Activated CD4-positive, alpha-beta T cell treated with anti-CD3 and anti-CD28 coated beads, Interleukin-2, amount 10 ng/mL, durations not matched to agents 24 days and 14 days (primary cell): Measurements from ENCODE around the gene SEPTIN14. TPM values are rescaled to one million over a fixed set of nuclear protein-coding genes. Genes with fewer than 3 reads are reported as not detected.
"Not testable (repeated sequence)": the region's sequence is repeated elsewhere in the genome, so short reads cannot be mapped to it uniquely, and the experiment has no call there.

ENCODE experiments used
- DNase-seq: peaks from one replicate; pipeline ENCODE4 v3.0.0; 2022
- H3K27ac Mint-ChIP-seq: one replicate; pipeline ENCODE4 v1.8.0; 2022; ENCODE audit warnings: mild to moderate bottlenecking, mixed read lengths
- H3K27me3 Mint-ChIP-seq: one replicate; pipeline ENCODE4 v1.8.0; 2022; ENCODE audit warnings: mixed read lengths
- H3K36me3 Mint-ChIP-seq: one replicate; pipeline ENCODE4 v1.8.0; 2022; ENCODE audit warnings: low read depth, mild to moderate bottlenecking, mixed read lengths
- H3K4me1 Mint-ChIP-seq: one replicate; pipeline ENCODE4 v1.8.0; 2021; ENCODE audit warnings: mixed read lengths
- H3K4me3 Mint-ChIP-seq: one replicate; pipeline ENCODE4 v1.8.0; 2022; ENCODE audit warnings: mild to moderate bottlenecking, moderate library complexity, mixed read lengths
- H3K9me3 Mint-ChIP-seq: one replicate; pipeline ENCODE4 v1.8.0; 2021; ENCODE audit warnings: mixed read lengths
- intact Hi-C: fragments of 100-400 bp; cut with micrococcal nuclease; formaldehyde crosslinking; loops from one replicate; pipeline ENCODE4 v1.15.1; 2023
- total RNA-seq: library from RNA; stranded (reverse); gene quantifications from 2 replicates; pipeline ENCODE4 v1.2.3, GENCODE V29; 2022

Gene SEPTIN14
- total RNA-seq, result not detected in 2 replicates

DNA sequence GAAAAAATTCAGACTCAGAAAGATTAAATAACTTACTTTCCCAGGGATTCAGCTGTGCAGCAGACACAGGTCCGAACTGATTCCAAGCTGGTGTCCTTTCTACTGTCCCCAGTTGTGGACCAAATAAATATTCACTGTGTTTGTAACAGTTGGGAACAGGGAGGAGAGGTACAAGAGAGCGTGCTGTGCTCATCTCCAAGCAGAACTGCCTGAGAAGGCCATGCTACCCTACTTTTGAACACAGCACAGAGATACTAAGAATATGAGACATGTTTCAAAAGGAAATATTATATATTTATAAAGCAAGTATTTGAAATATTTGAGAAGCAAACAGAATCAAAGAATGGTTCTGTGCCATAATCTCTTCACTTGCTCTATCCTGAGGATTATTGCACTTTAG is at the start of gene SEPTIN14:
TSS of gene SEPTIN14 (minus strand) at position 101 of the 400 bp plus-strand sequence. CDS start 756 bp downstream, outside the sequence.
- H3K4me3 Mint-ChIP-seq, H3K27ac Mint-ChIP-seq, H3K27me3 Mint-ChIP-seq, H3K9me3 Mint-ChIP-seq, H3K4me1 Mint-ChIP-seq, H3K36me3 Mint-ChIP-seq, DNase-seq, intact Hi-C loops: not testable (repeated sequence)

DNA sequence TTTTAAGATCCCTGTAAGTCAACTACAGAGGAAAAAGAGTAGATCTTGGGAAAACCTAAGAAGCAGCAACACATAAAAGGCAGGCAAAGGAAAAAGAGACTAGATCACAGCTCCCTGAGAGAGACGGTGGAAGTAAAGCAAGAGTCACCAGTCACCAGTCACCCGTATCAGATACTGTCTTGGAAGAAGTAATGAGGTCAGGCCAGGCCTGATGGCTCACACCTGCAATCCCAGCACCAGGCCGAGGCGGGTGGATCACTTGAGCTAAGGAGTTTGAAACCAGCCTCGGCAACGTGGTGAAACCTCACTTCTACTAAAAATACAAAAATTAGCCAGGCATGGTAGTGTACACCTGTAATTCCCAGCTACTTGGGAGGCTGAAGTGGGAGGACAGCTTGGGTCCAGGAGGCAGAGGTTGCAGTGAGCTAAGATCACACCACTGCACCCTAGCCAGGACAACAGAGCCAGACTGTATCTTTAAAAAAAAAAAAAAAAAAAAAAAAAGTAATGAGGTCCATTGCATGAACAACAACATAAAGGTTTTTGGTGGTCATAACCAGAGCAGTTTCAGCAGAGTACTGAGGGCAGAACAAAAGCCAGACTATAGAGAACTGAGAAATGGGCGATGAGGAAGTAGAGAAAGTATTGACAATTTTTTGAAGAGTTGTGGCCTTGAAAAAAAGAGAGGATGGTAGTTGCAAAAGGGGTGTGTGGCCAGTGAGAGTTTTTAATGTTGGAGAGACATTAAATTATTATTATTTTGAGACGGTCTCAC is 41.6 kb upstream of the SEPTIN14 start:
- no peaks in the 10 kb centered on the region for H3K36me3 Mint-ChIP-seq
- H3K27ac Mint-ChIP-seq, result no peak overlapping the region
- no peaks in the 10 kb centered on the region for H3K27me3 Mint-ChIP-seq
- no peak for DNase-seq
- no peaks in the 10 kb centered on the region for H3K4me1 Mint-ChIP-seq
- intact Hi-C loops, result no loop called here
- no peaks in the 10 kb centered on the region for H3K9me3 Mint-ChIP-seq
- H3K4me3 Mint-ChIP-seq, result no peak overlapping the region

DNA sequence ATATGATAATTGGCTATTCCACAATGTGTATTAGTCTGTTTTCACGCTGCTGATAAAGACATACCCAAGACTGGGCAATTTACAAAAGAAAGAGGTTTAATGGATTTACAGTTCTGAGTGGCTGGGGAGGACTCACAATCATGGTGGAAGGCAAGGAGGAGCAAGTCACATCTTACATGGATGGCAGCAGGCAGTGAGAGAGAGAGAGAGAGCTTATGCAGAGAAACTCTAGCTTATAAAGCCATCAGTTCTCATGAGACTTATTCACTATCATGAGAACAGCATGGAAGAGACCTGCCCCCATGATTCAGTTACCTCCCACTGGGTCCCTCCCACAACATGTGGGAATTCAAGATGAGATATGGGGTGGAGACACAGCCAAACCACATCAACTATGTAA is 38.5 kb upstream of the SEPTIN14 start:
- H3K9me3 Mint-ChIP-seq, H3K36me3 Mint-ChIP-seq, H3K4me3 Mint-ChIP-seq, H3K27ac Mint-ChIP-seq, intact Hi-C loops, DNase-seq, H3K27me3 Mint-ChIP-seq, H3K4me1 Mint-ChIP-seq: not testable (repeated sequence)

DNA sequence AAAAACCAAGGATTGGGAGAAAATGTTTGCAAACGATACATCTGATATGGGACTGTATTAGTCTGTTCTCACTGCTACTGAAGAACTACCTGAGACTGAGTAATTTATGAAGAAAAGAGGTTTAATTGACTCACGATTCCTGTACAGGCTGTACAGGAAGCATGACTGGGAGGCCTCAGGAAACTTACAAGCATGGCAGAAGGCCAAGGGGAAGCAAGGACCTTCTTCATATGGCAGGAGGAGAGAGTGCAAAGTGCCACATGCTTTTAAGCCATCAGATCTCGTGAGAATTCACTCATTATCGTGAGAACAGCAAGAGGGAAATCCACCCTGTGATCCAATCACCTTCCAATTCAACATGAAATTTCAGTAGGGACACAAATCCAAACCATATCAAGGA is 35.7 kb upstream of the SEPTIN14 start:
- Mint-ChIP-seq H3K4me1 (no peaks in the 10 kb centered on the region), H3K4me3 (no peak overlapping the region), H3K9me3 (peaks cover 8% of the 10 kb centered on the region), H3K27me3 (no peaks in the 10 kb centered on the region), H3K36me3 (peaks cover 2% of the 10 kb centered on the region), H3K27ac (no peak overlapping the region)
- DNase-seq, result no peak
- intact Hi-C loops, result no loop called here

DNA sequence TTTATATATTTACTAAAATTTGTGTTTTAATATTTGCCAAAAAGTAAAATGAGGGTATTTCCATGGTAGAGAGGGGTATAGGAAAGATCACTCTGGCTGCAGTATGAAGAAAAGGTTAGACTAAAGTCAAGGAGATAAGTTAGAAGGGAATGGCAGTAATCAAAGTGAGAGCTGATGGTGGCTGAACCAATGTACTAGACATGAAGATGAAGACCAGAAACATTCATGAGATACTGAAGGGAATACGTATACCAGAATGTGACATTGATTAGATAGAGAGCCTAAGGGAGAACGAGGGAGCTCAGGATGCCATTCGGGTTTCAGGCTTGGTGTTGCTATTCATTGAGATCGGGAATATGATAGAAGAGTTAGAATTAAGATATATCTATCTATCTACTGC is 32.5 kb upstream of the SEPTIN14 start:
- peaks cover 8% of the 10 kb centered on the region for H3K9me3 Mint-ChIP-seq
- H3K4me3 Mint-ChIP-seq, result no peak overlapping the region
- no peaks in the 10 kb centered on the region for H3K4me1 Mint-ChIP-seq
- H3K27ac Mint-ChIP-seq, result no peak overlapping the region
- no peak for DNase-seq
- peaks cover 2% of the 10 kb centered on the region for H3K36me3 Mint-ChIP-seq
- H3K27me3 Mint-ChIP-seq, result no peaks in the 10 kb centered on the region
- intact Hi-C loops, result no loop called here

DNA sequence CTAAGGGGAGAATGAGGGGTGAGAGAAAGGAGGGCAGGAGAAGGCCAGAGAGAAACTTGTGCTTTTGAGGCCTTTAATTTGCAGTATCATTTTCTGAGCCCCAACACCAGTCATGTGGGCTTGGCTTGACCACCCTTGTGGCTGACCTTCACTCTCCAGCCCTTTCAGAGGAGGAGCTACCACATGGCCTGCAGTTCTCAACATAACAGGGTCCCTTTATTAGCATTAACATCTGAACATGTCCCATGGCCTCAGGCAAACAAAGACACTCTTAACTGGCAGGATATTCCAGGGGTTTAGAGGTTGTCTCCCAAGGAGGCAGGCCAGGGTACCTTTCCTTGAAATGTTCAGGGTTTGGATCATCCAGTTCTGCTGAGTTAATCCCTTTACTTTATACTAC is 31.4 kb upstream of the SEPTIN14 start:
- Mint-ChIP-seq H3K27ac (no peak overlapping the region), H3K4me1 (no peaks in the 10 kb centered on the region), H3K27me3 (no peaks in the 10 kb centered on the region), H3K9me3 (peaks cover 8% of the 10 kb centered on the region), H3K36me3 (peaks cover 2% of the 10 kb centered on the region), H3K4me3 (no peak overlapping the region)
- DNase-seq, result no peak
- intact Hi-C loops, result no loop called here

DNA sequence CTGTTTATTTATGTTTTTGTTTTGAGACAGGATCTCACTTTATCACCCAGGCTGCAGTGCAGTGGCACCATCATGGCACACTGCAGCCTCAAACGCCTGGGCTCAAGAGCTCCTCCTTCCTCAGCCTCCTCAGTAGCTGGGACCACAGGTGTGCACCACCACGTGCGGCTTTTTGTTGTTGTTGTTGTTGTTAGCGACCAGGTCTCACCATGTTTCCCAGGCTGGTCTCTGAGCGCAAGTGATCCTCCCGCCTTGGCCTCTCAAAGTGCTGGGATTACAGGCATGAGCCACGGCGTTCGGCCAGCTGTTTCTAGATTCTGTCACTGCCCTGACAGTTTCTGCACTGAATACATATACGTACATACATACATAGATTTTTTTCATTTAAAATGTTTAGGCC is 25.8 kb upstream of the SEPTIN14 start:
- intact Hi-C loops, result loop anchor here (5.0 to 10.0 kb wide), 3 partner anchors 64 to 1134 kb away; partner anchors contain the start of genes CCT6A, MRPS17, PSPH and SEC61G
- Mint-ChIP-seq H3K27ac (peak overlapping the region; percentile 88), H3K4me3 (peak overlapping the region; percentile 82)
- H3K36me3 Mint-ChIP-seq, H3K9me3 Mint-ChIP-seq, H3K4me1 Mint-ChIP-seq, DNase-seq, H3K27me3 Mint-ChIP-seq: not testable (repeated sequence)

DNA sequence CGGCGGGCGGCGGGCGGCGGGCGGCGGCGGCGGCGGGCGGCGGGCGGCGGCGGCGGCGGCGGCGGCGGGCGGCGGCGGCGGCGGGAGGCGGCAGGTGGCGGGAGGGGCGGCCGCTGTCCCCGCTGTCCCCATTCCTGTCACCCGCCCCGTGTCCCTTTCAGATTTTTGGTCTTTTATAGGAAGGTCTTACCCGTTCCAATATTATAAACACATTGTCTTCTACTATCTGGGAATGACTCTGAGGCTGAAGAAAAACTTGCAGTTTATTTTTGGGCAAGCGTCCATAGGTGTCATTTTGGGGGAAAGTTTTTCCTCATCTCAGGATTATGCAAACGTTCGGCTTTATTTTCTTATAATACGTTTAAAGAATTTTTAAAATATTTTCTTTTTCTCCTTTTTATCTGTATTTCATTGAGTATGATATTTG is 25.3 kb upstream of the SEPTIN14 start:
- H3K27me3 Mint-ChIP-seq, result no peaks in the 10 kb centered on the region
- H3K9me3 Mint-ChIP-seq, result no peaks in the 10 kb centered on the region
- peaks cover 8% of the 10 kb centered on the region for H3K4me1 Mint-ChIP-seq
- H3K36me3 Mint-ChIP-seq, result peaks cover 2% of the 10 kb centered on the region
- intact Hi-C loops, result loop anchor here (1.0 to 10.0 kb wide), 5 partner anchors 64 to 1133 kb away; partner anchors contain the start of genes CCT6A, MRPS17, NIPSNAP2 and PSPH
- H3K4me3 Mint-ChIP-seq, result peak overlapping the region; percentile 82
- DNase-seq, result peak; percentile 64
- H3K27ac Mint-ChIP-seq, result peak overlapping the region; percentile 88

DNA sequence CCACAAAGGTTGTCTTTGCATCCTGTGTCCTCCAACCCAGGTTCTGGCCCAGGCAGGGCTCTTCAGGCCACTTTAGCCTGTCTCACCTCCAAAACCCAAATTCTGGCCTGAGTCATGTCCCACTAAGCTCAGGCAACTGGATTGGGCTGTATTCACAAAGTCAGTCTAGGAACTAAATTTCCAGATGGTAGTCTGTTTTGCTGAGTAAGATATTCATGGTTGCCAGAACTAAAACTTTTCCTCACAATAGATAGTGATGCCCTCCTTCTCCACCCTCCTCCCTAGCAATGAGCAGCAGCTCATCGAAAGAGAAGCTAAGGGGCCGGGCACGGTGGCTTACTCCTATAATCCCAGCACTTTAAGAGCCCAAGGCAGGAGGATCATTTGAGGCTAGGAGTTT is 21.8 kb upstream of the SEPTIN14 start:
- Mint-ChIP-seq H3K27ac (no peak overlapping the region), H3K9me3 (no peaks in the 10 kb centered on the region), H3K36me3 (peaks cover 2% of the 10 kb centered on the region), H3K27me3 (no peaks in the 10 kb centered on the region), H3K4me1 (peaks cover 8% of the 10 kb centered on the region), H3K4me3 (no peak overlapping the region)
- intact Hi-C loops, result loop anchor here (10.0 kb wide), 1 partner anchor 1130 kb away; the partner anchor contains the start of gene SEC61G
- no peak for DNase-seq

DNA sequence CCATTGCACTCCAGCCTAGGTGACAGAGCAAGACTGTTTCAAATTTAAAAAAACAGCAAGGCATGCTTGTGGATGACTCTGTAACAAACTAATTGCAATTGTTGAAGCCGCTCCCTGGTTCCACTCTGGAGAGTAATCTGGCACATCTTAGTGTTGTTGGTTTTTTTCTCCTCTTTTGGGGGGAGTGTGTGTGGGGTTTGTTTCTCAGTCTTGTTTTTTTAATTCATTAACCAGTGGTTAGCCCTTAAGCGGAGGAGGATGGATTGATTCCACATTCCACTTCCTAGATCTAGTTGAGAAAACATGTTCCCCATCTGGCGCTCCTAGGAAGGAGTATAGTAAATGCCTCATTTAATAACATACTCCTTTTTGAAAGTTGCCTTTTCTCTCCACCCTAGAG is 16.1 kb upstream of the SEPTIN14 start:
- Mint-ChIP-seq H3K27ac (no peak overlapping the region), H3K27me3 (no peaks in the 10 kb centered on the region)
- intact Hi-C loops, result no loop called here

DNA sequence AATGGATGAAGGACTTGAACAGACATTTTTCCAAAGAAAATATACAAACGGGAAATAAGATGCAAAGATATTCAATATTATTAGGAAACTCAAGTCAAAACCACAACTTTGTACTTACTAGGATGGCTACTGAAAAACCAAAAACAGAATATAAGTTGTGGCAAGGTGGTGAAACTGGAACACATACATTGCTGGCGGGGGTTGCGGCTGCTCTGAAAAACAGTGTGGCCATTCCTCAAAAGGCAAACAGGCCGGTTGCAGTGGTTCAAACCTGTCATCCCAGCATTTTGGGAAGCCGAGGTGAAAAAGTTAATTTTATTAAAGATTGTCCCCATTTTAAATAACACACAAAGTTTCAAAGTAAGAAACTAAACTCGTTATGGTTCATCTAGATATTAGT is 14.8 kb upstream of the SEPTIN14 start:
- Mint-ChIP-seq H3K27me3 (no peaks in the 10 kb centered on the region), H3K36me3 (no peaks in the 10 kb centered on the region), H3K27ac (no peak overlapping the region), H3K9me3 (no peaks in the 10 kb centered on the region), H3K4me1 (no peaks in the 10 kb centered on the region), H3K4me3 (no peak overlapping the region)
- intact Hi-C loops, result no loop called here
- DNase-seq, result no peak

More for the DNA sequence above, 16.1 kb upstream of the SEPTIN14 start:
- Mint-ChIP-seq H3K4me3 (no peak overlapping the region), H3K4me1 (no peaks in the 10 kb centered on the region), H3K9me3 (no peaks in the 10 kb centered on the region), H3K36me3 (no peaks in the 10 kb centered on the region)
- DNase-seq, result no peak

DNA sequence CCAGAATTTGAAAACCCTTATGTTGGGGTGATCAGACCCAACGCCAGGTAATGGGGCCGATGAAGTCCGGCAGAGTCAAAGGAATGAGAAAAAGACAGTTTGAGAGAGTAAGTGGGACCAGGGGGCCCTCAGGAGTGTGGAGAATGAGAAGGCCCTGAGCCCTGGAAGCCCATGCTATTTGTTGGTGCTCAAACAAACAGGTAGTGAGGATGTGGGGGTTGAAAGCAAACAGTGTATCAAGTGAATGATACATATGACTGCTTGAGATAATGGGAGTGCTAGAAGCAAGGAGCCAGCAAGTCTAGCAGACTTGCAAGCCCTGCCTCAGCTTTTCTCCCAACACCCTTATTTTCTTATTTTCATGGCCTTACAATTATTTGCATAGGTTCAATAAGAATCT is 11.2 kb upstream of the SEPTIN14 start:
- no peak overlapping the region for H3K4me3 Mint-ChIP-seq
- intact Hi-C loops, result no loop called here

DNA sequence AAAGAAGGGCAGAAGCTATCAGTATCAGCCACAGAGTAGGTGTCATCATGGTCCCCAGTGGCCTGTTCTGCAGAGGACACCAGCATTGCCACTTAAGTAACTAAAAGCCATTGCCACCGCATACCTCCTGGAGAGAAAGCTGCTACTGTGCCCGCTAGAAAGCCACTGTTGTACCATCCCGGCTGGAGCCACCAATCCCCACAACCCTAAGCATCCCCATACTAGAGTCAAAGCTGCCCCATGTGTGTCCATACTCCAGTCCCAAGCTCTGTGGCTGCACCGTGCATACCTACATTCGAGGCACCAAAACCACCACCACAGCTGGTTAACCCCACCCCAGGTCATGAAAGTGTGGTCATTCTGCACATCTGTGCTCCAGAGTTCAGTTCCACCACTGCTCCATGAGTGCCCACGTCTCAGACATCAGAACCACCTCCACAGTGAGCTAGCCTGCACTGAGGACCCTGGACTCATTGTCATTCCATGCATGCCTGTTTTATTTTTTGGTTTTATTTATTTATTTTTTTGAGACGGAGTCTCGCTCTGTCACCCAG is 9.5 kb upstream of the SEPTIN14 start:
- H3K4me1 Mint-ChIP-seq, result no peaks in the 10 kb centered on the region

More for the DNA sequence above, 11.2 kb upstream of the SEPTIN14 start:
- Mint-ChIP-seq H3K36me3 (no peaks in the 10 kb centered on the region), H3K27ac (no peak overlapping the region), H3K4me1 (no peaks in the 10 kb centered on the region), H3K9me3 (peaks cover 7% of the 10 kb centered on the region), H3K27me3 (no peaks in the 10 kb centered on the region)
- DNase-seq, result no peak

DNA sequence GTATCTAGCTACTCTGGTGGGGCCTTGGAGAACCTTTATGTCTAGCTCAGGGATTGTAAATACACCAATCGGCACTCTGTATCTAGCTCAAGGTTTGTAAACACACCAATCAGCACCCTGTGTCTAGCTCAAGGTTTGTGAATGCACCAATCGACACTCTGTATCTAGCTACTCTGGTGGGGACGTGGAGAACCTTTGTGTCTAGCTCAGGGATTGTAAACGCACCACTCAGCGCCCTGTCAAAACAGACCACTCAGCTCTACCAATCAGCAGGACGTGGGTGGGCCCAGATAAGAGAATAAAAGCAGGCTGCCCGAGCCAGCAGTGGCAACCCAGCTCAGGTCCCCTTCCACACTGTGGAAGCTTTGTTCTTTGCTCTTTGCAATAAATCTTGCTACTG is 6.4 kb upstream of the SEPTIN14 start:
- H3K4me1 Mint-ChIP-seq, H3K9me3 Mint-ChIP-seq, H3K27me3 Mint-ChIP-seq, DNase-seq, intact Hi-C loops, H3K4me3 Mint-ChIP-seq, H3K27ac Mint-ChIP-seq, H3K36me3 Mint-ChIP-seq: not testable (repeated sequence)

More for the DNA sequence above, 9.5 kb upstream of the SEPTIN14 start:
- Mint-ChIP-seq H3K4me3 (no peak overlapping the region), H3K9me3 (peaks cover 9% of the 10 kb centered on the region), H3K27ac (no peak overlapping the region), H3K27me3 (no peaks in the 10 kb centered on the region), H3K36me3 (no peaks in the 10 kb centered on the region)
- DNase-seq, result no peak
- intact Hi-C loops, result no loop called here
